HG03354 (cell line): ENCODE results near the gene SYTL3.

ENCODE experiments used
- ATAC-seq: cut with Tn5 transposase; IDR thresholded peaks from one replicate; pipeline ENCODE4 v1.9.1; 2021; ENCODE audit warnings: mild to moderate bottlenecking; ENCODE audit not compliant: unreplicated experiment, poor library complexity, severe bottlenecking

The SYTL3 gene

GRCh38 chr6:158768436-158768835, 118.6 kb downstream of the SYTL3 start:
- no peak for ATAC-seq

- no peak for ATAC-seq
These were observed 119.4 kb downstream of the SYTL3 start for GRCh38 chr6:158769234-158769770.

GRCh38 chr6:158769771-158770432, 120.0 kb downstream of the SYTL3 start:
- no peak for ATAC-seq

- ATAC-seq, result no peak
These were observed 120.9 kb downstream of the SYTL3 start for GRCh38 chr6:158770533-158771330.

- ATAC-seq, result no peak
These were observed 121.7 kb downstream of the SYTL3 start for GRCh38 chr6:158771399-158772152.

GRCh38 chr6:158772172-158772571, 122.3 kb downstream of the SYTL3 start:
- no peak for ATAC-seq

GRCh38 chr6:158772851-158773371, 123.1 kb downstream of the SYTL3 start:
- ATAC-seq, result no peak

GRCh38 chr6:158773581-158774449, 124.0 kb downstream of the SYTL3 start:
- ATAC-seq, result no peak

- no peak for ATAC-seq
These were observed 125.0 kb downstream of the SYTL3 start for GRCh38 chr6:158774717-158775449.

- no peak for ATAC-seq
These were observed 126.0 kb downstream of the SYTL3 start for GRCh38 chr6:158775832-158776231.

GRCh38 chr6:158776737-158777136, 126.9 kb downstream of the SYTL3 start:
- no peak for ATAC-seq

GRCh38 chr6:158777510-158777909, 127.7 kb downstream of the SYTL3 start:
- ATAC-seq, result no peak

GRCh38 chr6:158778005-158778527, 128.2 kb downstream of the SYTL3 start:
- ATAC-seq, result no peak

- ATAC-seq, result no peak
These were observed 130.5 kb downstream of the SYTL3 start for GRCh38 chr6:158780246-158780884.

GRCh38 chr6:158780988-158781691, 131.3 kb downstream of the SYTL3 start:
- ATAC-seq, result no peak

GRCh38 chr6:158781692-158782373, 132.0 kb downstream of the SYTL3 start:
- no peak for ATAC-seq
